SK-N-SH treated with all-trans-retinoic acid at 6 μM for 48 hours (cell line): Measurements from ENCODE around the gene WDR20.

Experiments
- TSHZ2 ChIP-seq: fragments of 250-450 bp; sonication (Bioruptor Pico); IDR thresholded peaks from 2 replicates; pipeline ENCODE4 v1.5.0; 2020; ENCODE audit warnings: mild to moderate bottlenecking, moderate library complexity
- ZC3H10 ChIP-seq: fragments of 250-450 bp; sonication (Bioruptor Pico); IDR thresholded peaks from 2 replicates; pipeline ENCODE4 v1.5.1; 2021; ENCODE audit warnings: mild to moderate bottlenecking, moderate library complexity

GRCh38 chr14:102182190-102182589 is 42.5 kb downstream of the WDR20 start:
- TF ChIP-seq TSHZ2 (CRISPR knock-in tag) (no peak), ZC3H10 (CRISPR knock-in tag) (no peak)
